Coronary artery (tissue), 2 donors: ENCODE measurements around the gene PCDHA8.
A peak's percentile ranks its signal among the peaks of the same experiment; 100 is the strongest.

Experiments used
- DNase-seq: peaks from one replicate; pipeline ENCODE4 v3.0.0-alpha.2; 2017; ENCODE audit warnings: low spot score
- H3K27ac ChIP-seq, 2 donors: fragments of 200-600 bp; sonication (generic); one replicate each; pipeline ENCODE4 v1.5.1; 2016 to 2019
- H3K4me3 ChIP-seq: fragments of 200-600 bp; sonication (generic); 2 replicates; pipeline ENCODE4 v1.5.1; 2016; ENCODE audit warnings: mild to moderate bottlenecking, moderate library complexity
- CTCF ChIP-seq: fragments of 200-600 bp; sonication (generic); IDR thresholded peaks from one replicate; pipeline ENCODE4 v1.5.1; 2019; ENCODE audit warnings: antibody characterized with exemption

Gene PCDHA8

GRCh38 chr5:140857177-140857986 lies 16.4 kb downstream of the PCDHA8 start:
- H3K27ac ChIP-seq: no peak overlapping the region
- no peak overlapping the region for H3K4me3 ChIP-seq
- no peak for DNase-seq
- TF ChIP-seq CTCF: no peak

- DNase-seq: no peak
- TF ChIP-seq CTCF: no peak
- Histone ChIP-seq H3K4me3 (no peak overlapping the region), H3K27ac (no peak overlapping the region)
These were observed 16.9 kb downstream of the PCDHA8 start for GRCh38 chr5:140857987-140858240.

DNA sequence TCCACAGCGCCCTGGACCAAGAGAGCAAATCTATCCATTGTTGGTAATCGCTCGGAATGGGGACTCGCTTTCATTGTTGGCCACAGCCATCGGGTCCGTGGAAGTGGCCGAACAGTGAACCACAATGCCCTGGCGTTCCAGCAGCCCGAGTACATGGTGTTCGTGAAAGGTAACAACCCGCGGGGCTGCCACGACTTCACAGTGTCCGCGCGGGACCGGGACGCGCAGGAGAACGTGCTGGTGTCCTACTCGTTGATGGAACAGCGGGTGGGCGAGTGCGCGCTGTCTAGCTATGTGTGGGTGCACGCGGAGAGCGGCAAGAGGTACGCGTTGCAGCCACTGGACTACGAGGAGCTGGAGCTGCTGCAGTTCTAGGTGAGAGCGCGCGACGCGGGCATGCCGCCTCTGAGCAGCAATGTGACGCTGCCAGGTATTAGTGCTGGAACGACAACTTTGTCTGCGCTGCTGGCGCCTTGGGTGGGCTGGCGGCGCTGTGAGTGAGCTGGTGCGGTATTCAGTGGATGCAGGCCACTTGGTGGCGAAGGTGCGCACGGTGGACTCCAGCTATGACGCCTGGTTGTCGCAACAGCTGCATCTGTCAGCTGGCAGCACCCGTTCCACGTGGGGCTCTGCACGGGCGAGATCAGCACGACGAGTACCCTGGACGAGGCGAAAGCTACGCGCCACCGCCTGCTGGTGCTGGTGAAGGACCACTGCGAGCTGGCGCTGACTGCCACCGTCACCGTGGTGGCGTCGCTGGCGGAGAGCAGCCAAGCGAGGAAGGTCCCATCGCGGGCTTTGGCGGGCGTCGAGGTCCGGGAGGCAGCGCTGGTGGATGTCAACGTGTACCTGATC lies 21.7 kb downstream of the PCDHA8 start:
- no peak overlapping the region for H3K4me3 ChIP-seq
- TF ChIP-seq CTCF: no peak
- H3K27ac ChIP-seq: no peak overlapping the region
- DNase-seq: no peak

DNA sequence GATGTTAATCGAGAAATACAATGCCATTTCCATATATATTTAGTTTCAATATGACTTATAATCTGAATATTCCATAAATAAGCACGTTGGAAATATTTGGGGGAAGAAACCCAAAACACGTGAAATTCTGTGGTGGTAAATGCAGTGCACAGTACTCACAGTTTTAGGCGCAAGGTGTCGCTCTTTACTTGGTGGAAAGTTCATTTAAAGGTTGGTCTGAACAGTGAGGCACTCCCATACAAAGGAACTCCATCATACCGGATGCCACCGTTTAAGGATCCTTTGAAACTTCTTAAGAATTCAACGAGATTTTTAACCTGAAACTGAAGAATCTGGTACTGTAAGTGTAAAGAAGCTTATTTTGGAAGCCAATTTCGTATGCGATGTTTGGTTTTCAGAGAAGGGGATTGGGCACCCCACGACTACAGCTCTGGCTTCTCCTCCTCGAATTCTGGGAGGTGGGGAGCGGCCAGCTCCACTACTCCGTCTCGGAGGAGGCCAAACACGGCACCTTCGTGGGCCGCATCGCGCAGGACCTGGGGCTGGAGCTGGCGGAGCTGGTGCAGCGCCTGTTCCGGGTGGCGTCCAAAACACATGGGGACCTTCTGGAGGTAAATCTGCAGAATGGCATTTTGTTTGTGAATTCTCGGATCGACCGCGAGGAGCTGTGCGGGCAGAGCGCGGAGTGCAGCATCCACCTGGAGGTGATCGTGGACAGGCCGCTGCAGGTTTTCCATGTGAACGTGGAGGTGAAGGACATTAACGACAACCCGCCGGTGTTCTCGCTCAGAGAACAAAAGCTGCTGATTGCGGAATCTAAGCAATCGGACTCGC lies 28.0 kb downstream of the PCDHA8 start, which contains the start of gene PCDHA11:
PCDHA11 (plus strand) TSS at position 237 of the 834 bp plus-strand sequence; CDS start at position 384, 147 bp downstream.
- no peak for TF ChIP-seq CTCF
- DNase-seq: no peak
- Histone ChIP-seq H3K27ac (no peak within 1 kb of the TSS), H3K4me3 (peak within 1 kb of the TSS; percentile 27)

GRCh38 chr5:140869555-140869886 lies 28.5 kb downstream of the PCDHA8 start:
- no peak for TF ChIP-seq CTCF
- DNase-seq: no peak
- Histone ChIP-seq H3K27ac (no peak overlapping the region), H3K4me3 (peak overlapping the region; percentile 27)

DNA sequence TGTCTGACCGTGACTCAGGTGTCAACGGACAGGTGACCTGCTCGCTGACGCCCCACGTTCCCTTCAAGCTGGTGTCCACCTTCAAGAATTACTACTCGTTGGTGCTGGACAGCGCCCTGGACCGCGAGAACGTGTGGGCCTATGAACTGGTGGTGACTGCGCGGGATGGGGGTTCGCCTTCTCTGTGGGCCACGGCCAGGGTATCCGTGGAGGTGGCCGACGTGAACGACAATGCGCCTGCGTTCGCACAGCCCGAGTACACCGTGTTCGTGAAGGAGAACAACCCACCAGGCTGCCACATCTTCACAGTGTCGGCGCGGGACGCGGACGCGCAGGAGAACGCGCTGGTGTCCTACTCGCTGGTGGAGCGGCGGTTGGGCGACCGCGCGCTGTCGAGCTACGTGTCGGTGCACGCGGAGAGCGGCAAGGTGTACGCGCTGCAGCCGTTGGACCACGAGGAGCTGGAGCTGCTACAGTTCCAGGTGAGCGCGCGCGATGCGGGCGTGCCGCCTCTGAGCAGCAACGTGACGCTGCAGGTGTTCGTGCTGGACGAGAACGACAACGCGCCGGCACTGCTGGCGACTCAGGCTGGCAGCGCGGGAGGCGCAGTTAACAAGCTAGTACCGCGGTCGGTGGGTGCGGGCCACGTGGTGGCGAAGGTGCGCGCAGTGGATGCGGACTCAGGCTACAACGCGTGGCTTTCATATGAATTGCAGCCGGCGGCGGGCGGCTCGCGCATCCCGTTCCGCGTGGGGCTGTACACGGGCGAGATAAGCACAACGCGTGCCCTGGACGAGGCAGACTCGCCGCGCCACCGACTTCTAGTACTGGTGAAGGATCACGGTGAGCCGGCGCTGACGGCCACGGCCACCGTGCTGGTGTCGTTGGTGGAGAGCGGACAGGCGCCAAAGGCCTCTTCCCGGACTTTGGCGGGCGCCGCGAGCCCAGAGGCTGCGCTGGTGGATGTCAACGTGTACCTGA lies 29.5 kb downstream of the PCDHA8 start:
- H3K27ac ChIP-seq: no peak overlapping the region
- DNase-seq: no peak
- no peak overlapping the region for H3K4me3 ChIP-seq
- no peak for TF ChIP-seq CTCF
